ENCODE results near the gene UBE2D4. TPM values are rescaled to one million over a fixed set of nuclear protein-coding genes. Genes with fewer than 3 reads are reported as not detected.
A peak's percentile ranks its signal among the peaks of the same experiment; 100 is the strongest.
"Not testable (repeated sequence)": the region's sequence is repeated elsewhere in the genome, so short reads cannot be mapped to it uniquely, and the experiment has no call there.

UBE2D4 gene
- total and polyA plus RNA-seq, 11 donors = 29.4 to 69.8 (median 42.7) TPM

- H3K4me1 ChIP-seq = no peaks in the 10 kb centered on the region
- no peak for DNase-seq
- H3K36me3 ChIP-seq = no peaks in the 10 kb centered on the region
- no peak overlapping the region for H3K27ac ChIP-seq
- TF ChIP-seq POLR2A (IDR thresholded peaks at IDR 0.05) (no peak), CTCF (IDR thresholded peaks at IDR 0.05) (no peak)
- ATAC-seq = no peak
- intact Hi-C loops (cut with DNase I) = no loop called here
- 89 to 100% (median 94%) methylated on average over 1 of the region's 1 CpG for WGBS, 4 donors
- no peaks in the 10 kb centered on the region for H3K9me3 ChIP-seq
- H3K27me3 ChIP-seq = no peaks in the 10 kb centered on the region
- no peak overlapping the region for H3K4me3 ChIP-seq
These were observed 51.3 kb downstream of the UBE2D4 start for GRCh38 chr7:43977525-43977924.

DNA sequence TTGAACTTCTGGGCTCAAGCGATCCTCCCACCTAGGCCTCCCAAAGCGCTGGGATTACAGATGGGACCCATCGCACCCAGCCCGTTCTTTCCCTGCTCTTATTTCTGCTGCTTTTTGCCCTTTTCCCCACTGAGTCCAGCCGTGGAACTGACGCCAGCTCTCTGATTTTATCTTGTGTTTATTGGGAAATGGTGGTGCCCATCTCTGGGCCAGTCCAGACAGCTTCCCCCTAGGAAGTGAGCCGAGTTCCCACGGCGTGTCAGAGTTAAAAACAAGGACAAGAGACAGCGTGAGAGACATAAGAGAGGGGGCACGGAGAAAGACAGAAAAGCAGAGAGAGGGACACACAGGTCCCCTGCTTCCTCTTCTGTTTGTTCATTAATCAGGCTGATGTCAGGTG, 51.9 kb downstream of the UBE2D4 start:
- H3K27me3 ChIP-seq; H3K4me3 ChIP-seq; H3K27ac ChIP-seq; H3K36me3 ChIP-seq; intact Hi-C loops (cut with DNase I); H3K9me3 ChIP-seq; DNase-seq; H3K4me1 ChIP-seq; ATAC-seq: not testable (repeated sequence)
- WGBS, 4 donors = 89 to 95% (median 92%) methylated on average over 11 of the region's 11 CpGs

DNA sequence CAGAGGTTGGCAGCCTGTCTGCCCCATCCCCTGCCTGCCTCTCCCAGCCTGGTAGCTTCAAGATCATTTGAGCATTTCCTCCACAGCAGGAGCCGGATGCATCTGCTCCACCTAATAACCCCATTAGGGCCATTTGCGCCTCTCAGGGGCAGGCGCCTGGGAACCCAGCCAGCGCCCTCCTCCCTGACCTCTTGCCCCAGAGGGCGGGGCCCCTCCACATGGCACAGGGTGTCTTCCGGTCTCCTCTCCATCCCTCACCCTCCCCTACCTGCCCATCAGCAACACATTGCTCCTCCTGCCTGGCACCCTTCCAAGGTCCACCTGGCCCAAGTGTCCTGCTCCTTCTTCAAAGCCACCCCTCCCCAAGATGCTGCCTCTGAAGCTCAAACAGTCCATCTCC, 56.6 kb downstream of the UBE2D4 start:
- H3K4me3 ChIP-seq; H3K4me1 ChIP-seq; DNase-seq; H3K36me3 ChIP-seq; H3K27ac ChIP-seq; H3K27me3 ChIP-seq; intact Hi-C loops (cut with DNase I); H3K9me3 ChIP-seq: not testable (repeated sequence)
- ATAC-seq = peak; percentile 5 to 36 (median 8)
- WGBS, 4 donors = 82% methylated on average over 3 of the region's 6 CpGs; no CpG with 5 or more reads in 3 of the 4 donors

- H3K4me3 ChIP-seq; ATAC-seq; DNase-seq; H3K36me3 ChIP-seq; H3K27ac ChIP-seq; H3K27me3 ChIP-seq; H3K4me1 ChIP-seq; H3K9me3 ChIP-seq; intact Hi-C loops (cut with DNase I): not testable (repeated sequence)
- 86 to 100% (median 89%) methylated on average over 1 to 2 of the region's 2 CpGs for WGBS, 4 donors
These were observed 57.5 kb downstream of the UBE2D4 start for GRCh38 chr7:43983736-43984135.

- H3K4me1 ChIP-seq; intact Hi-C loops (cut with DNase I); H3K36me3 ChIP-seq; H3K27me3 ChIP-seq; H3K9me3 ChIP-seq: not testable (repeated sequence)
- DNase-seq (peak in 4 of 5 donors; percentile 21 to 89 (median 70)), ATAC-seq (peak; percentile 47 to 82 (median 63))
- TF ChIP-seq CTCF (IDR thresholded peaks at IDR 0.05) = peak; percentile 51 to 78 (median 67)
- H3K27ac ChIP-seq = peak overlapping the region in 2 of 12 donors; percentile 11 to 34
- H3K4me3 ChIP-seq = peak overlapping the region in 1 of 12 donors; percentile 15
- WGBS, 4 donors = 25 to 54% (median 40%) methylated on average over 10 to 31 of the region's 33 CpGs
These were observed 59.9 kb downstream of the UBE2D4 start for GRCh38 chr7:43985904-43986864.

DNA sequence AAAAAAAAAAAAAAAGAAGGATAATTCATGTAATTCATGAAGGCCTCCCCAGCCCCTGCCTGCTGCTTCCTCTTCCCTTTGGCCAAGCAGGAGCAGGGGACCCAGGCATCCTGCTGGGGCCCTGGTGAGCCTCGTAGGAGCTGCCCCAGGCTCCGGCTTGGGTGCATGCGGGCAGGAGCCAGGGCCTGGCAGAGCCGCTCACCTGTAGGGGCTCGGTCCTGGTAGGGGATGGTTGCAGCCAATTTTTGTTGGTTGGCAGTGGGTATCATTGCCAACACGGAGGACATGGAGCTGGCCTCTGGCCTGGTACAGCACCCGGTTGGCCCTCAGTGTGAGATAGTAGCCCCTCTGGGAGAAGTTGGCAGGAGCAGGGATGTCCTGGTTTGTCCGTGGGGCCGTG, 61.2 kb downstream of the UBE2D4 start:
- H3K36me3 ChIP-seq; ATAC-seq; DNase-seq; H3K27ac ChIP-seq; H3K4me1 ChIP-seq; H3K9me3 ChIP-seq; H3K4me3 ChIP-seq; H3K27me3 ChIP-seq; intact Hi-C loops (cut with DNase I): not testable (repeated sequence)
- WGBS, 4 donors = 79 to 93% (median 88%) methylated on average over 7 to 9 of the region's 9 CpGs

GRCh38 chr7:43990011-43990585, 63.9 kb downstream of the UBE2D4 start:
- H3K27ac ChIP-seq; H3K4me3 ChIP-seq; H3K9me3 ChIP-seq; H3K27me3 ChIP-seq; intact Hi-C loops (cut with DNase I); H3K4me1 ChIP-seq: not testable (repeated sequence)
- DNase-seq (peak in 1 of 5 donors; percentile 52), ATAC-seq (peak in 2 of 4 donors; percentile 38 to 43)
- peaks cover 0 to 17% (median 2%) of the 10 kb centered on the region in 9 donors for H3K36me3 ChIP-seq
- WGBS, 4 donors = 74 to 83% (median 75%) methylated on average over 8 to 12 of the region's 12 CpGs

GRCh38 chr7:43990829-43991228, 64.6 kb downstream of the UBE2D4 start:
- DNase-seq; intact Hi-C loops (cut with DNase I); H3K9me3 ChIP-seq; H3K4me1 ChIP-seq; H3K27ac ChIP-seq; H3K4me3 ChIP-seq; H3K27me3 ChIP-seq; ATAC-seq: not testable (repeated sequence)
- H3K36me3 ChIP-seq = peaks cover 0 to 17% (median 2%) of the 10 kb centered on the region in 9 donors
- WGBS, 4 donors = 87 to 100% (median 93%) methylated on average over 1 of the region's 1 CpG

DNA sequence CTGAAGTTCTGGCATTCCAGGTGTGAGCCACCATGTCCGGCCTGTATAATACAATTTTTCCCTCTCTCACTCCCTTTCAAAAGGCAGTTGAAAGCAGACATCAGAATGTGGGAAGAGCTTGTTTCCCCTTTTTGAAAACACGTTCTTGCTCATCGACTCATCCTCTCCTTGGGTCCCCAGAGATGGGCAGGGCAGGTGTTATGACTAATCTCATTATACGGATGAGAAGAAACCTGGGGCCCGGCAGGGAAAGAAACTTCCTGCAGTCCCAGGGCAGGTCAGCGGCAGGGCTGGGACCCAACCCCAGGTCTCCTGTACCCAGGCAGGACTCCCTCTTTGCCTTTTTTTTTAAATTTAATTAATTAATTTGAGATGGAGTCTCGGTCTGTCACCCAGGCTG, 66.7 kb downstream of the UBE2D4 start:
- intact Hi-C loops (cut with DNase I); H3K27me3 ChIP-seq; H3K9me3 ChIP-seq; H3K4me1 ChIP-seq; H3K4me3 ChIP-seq; DNase-seq; ATAC-seq; H3K27ac ChIP-seq: not testable (repeated sequence)
- peaks cover 0 to 13% (median 0%) of the 10 kb centered on the region in 9 donors for H3K36me3 ChIP-seq
- 82 to 89% (median 85%) methylated on average over 7 of the region's 7 CpGs for WGBS, 4 donors

Data from heart left ventricle (tissue), 16 donors.